ENCODE data around the gene XCL2. TPM values are rescaled to one million over a fixed set of nuclear protein-coding genes. Genes with fewer than 3 reads are reported as not detected.
"Not testable (repeated sequence)": the region's sequence is repeated elsewhere in the genome, so short reads cannot be mapped to it uniquely, and the experiment has no call there.

Gene XCL2
- polyA plus RNA-seq, 1 donor, result 2.0 TPM

DNA sequence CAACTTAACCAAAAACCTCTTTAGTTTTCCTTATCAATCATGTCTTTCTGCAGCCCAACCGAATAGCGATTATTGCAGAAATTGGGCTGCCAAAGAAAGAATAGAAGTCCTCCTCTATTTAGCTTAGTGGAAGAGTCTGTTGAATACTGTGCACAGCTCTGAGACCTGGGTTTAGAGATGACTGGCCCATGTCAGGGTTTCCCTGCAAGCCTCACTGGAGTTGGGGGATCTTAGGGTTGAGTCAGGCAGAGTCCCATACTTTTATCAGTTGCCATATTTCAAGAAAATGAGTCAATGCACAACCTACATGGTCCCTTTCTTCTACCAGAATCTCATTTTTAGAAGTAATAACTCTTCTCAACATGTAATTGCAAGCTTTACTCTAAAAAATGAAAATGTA, 36.5 kb upstream of the XCL2 start:
- H3K4me1 ChIP-seq (ENCODE audit: control insufficient read depth, insufficient read depth, low read length); H3K36me3 ChIP-seq (ENCODE audit: control insufficient read depth, insufficient read depth, low read length); H3K27me3 ChIP-seq (ENCODE audit: control insufficient read depth, insufficient read depth, low read length); DNase-seq; H3K27ac ChIP-seq (ENCODE audit: low read length); H3K4me3 ChIP-seq (ENCODE audit: low read length); H3K9me3 ChIP-seq (ENCODE audit: control insufficient read depth, low read depth, low read length): not testable (repeated sequence)
- WGBS (ENCODE audit: insufficient coverage, low lambda C conversion rate), result no CpG with 5 or more reads among the region's 2 CpGs

DNA sequence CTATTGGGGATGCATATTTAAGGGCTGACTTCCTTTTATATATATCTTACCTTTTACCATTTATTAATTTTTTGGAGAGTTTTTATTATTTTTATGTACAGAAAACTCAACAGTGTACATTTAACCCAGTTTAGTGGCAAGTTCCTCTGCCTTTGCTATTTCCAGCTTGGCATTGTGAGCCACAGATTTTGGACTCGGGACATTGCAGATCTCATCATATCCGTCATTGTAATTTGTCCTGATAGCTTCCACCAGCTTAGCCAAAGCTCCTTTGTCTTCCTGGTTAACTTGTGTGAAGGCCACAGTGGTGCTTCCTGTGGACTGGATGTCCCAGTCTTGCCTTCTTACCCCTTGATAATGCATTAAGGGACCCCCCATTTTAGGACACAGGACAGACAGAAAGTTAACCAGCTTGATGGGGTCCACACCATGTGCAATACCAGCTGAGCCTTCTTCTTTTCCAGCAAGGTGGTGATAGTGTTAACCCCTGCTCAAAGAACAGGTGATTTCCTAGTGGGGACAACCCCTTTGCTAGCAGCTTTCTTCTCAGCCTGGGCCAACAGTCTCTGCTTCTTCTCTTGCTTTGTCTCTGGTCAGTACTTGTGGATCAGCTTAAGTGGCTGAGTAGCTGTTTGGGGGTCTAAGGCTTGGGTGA, 34.9 kb upstream of the XCL2 start:
- H3K4me1 ChIP-seq (ENCODE audit: control insufficient read depth, insufficient read depth, low read length); H3K9me3 ChIP-seq (ENCODE audit: control insufficient read depth, low read depth, low read length); H3K27me3 ChIP-seq (ENCODE audit: control insufficient read depth, insufficient read depth, low read length); H3K36me3 ChIP-seq (ENCODE audit: control insufficient read depth, insufficient read depth, low read length); DNase-seq; H3K4me3 ChIP-seq (ENCODE audit: low read length); H3K27ac ChIP-seq (ENCODE audit: low read length): not testable (repeated sequence)
- WGBS (ENCODE audit: insufficient coverage, low lambda C conversion rate), result 80% methylated on average over 2 of the region's 2 CpGs

DNA sequence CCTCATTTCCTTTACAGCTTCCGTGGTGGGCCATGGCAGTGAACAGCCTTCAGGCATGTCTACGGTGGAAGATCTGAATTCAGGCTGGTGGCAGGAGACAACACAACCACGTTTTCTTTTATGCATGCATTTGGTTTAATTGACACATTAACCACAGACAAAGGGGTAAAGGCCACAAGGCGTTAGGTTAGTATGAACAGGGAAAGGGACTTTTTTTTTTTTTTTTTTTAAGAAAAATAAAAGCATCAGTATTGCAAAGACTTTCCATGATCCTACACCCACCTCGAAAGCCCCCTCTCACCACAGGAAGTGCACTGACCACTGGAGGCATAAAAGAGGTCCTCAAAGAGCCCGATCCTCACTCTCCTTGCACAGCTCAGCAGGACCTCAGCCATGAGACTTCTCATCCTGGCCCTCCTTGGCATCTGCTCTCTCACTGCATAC, 32.5 kb upstream of the XCL2 start, which contains the start of gene XCL1:
Gene XCL1, plus strand, starts transcription at position 361 of the 444 bp plus-strand sequence. Its CDS starts 33 bp downstream, at position 394.
- H3K27ac ChIP-seq (ENCODE audit: low read length); H3K9me3 ChIP-seq (ENCODE audit: control insufficient read depth, low read depth, low read length); H3K4me3 ChIP-seq (ENCODE audit: low read length); DNase-seq; H3K36me3 ChIP-seq (ENCODE audit: control insufficient read depth, insufficient read depth, low read length); H3K27me3 ChIP-seq (ENCODE audit: control insufficient read depth, insufficient read depth, low read length); H3K4me1 ChIP-seq (ENCODE audit: control insufficient read depth, insufficient read depth, low read length): not testable (repeated sequence)
- no CpG with 5 or more reads among the region's 6 CpGs for WGBS (ENCODE audit: insufficient coverage, low lambda C conversion rate)

DNA sequence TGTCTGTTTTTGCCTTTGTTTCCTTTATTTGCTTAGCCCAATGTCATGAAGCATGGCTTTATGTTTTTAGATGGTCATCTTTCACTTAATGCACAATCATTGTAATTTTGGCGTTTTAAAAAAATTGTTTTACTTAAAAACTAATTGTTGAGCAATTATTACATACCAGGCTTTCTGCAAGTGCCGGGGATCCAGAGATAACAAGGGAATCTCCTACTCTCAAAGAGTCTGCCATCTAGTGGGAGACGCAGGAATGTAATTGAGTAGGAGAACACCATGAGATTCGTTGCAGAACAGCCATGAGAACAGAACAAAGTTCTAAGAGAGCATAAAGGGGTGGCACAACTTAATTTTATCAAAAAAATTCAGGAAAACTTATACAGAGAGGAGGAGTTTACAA, 30.4 kb upstream of the XCL2 start:
- H3K4me3 ChIP-seq (ENCODE audit: low read length); H3K27ac ChIP-seq (ENCODE audit: low read length); H3K27me3 ChIP-seq (ENCODE audit: control insufficient read depth, insufficient read depth, low read length); H3K4me1 ChIP-seq (ENCODE audit: control insufficient read depth, insufficient read depth, low read length); H3K9me3 ChIP-seq (ENCODE audit: control insufficient read depth, low read depth, low read length); H3K36me3 ChIP-seq (ENCODE audit: control insufficient read depth, insufficient read depth, low read length): not testable (repeated sequence)
- WGBS (ENCODE audit: insufficient coverage, low lambda C conversion rate), result no CpG with 5 or more reads among the region's 4 CpGs
- DNase-seq, result peak; percentile 7 to 22

- H3K4me1 ChIP-seq (ENCODE audit: control insufficient read depth, insufficient read depth, low read length), result no peaks in the 10 kb centered on the region
- H3K4me3 ChIP-seq (ENCODE audit: low read length), result no peak overlapping the region
- H3K27me3 ChIP-seq (ENCODE audit: control insufficient read depth, insufficient read depth, low read length), result no peaks in the 10 kb centered on the region
- H3K9me3 ChIP-seq (ENCODE audit: control insufficient read depth, low read depth, low read length), result no peaks in the 10 kb centered on the region
- WGBS (ENCODE audit: insufficient coverage, low lambda C conversion rate), result 100% methylated on average over 2 of the region's 3 CpGs
- no peak for DNase-seq
- no peak overlapping the region for H3K27ac ChIP-seq (ENCODE audit: low read length)
- H3K36me3 ChIP-seq (ENCODE audit: control insufficient read depth, insufficient read depth, low read length), result no peaks in the 10 kb centered on the region
Observed at GRCh38 chr1:168572633-168573032, 28.8 kb upstream of the XCL2 start.

DNA sequence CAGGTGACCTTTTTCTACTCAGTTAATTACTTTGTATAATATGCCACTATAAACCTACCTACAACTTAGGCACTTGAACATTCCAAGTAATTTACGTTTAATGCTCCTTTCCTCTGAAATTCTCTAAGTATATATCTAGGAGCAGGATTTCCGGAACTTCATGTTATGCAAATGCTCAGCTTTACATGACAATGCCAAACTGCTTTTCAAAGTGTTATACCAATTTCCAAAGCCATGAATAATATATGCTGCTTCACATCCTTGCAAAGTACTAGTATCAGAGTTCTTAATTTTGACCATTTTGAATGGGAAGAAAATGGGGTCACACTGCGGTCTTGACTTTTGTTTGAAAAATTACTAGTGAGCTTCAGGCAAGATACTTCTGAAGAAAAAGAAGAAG, 26.9 kb upstream of the XCL2 start:
- Histone ChIP-seq H3K27ac (ENCODE audit: low read length) (no peak overlapping the region), H3K4me3 (ENCODE audit: low read length) (no peak overlapping the region), H3K4me1 (ENCODE audit: control insufficient read depth, insufficient read depth, low read length) (no peaks in the 10 kb centered on the region), H3K9me3 (ENCODE audit: control insufficient read depth, low read depth, low read length) (no peaks in the 10 kb centered on the region), H3K36me3 (ENCODE audit: control insufficient read depth, insufficient read depth, low read length) (no peaks in the 10 kb centered on the region), H3K27me3 (ENCODE audit: control insufficient read depth, insufficient read depth, low read length) (no peaks in the 10 kb centered on the region)
- DNase-seq, result no peak
- no CpG with 5 or more reads among the region's 3 CpGs for WGBS (ENCODE audit: insufficient coverage, low lambda C conversion rate)

GRCh38 chr1:168568346-168568745, 24.5 kb upstream of the XCL2 start:
- no peaks in the 10 kb centered on the region for H3K4me1 ChIP-seq (ENCODE audit: control insufficient read depth, insufficient read depth, low read length)
- no peak overlapping the region for H3K4me3 ChIP-seq (ENCODE audit: low read length)
- H3K9me3 ChIP-seq (ENCODE audit: control insufficient read depth, low read depth, low read length), result no peaks in the 10 kb centered on the region
- H3K27me3 ChIP-seq (ENCODE audit: control insufficient read depth, insufficient read depth, low read length), result no peaks in the 10 kb centered on the region
- WGBS (ENCODE audit: insufficient coverage, low lambda C conversion rate), result 100% methylated on average over 1 of the region's 1 CpG
- no peaks in the 10 kb centered on the region for H3K36me3 ChIP-seq (ENCODE audit: control insufficient read depth, insufficient read depth, low read length)
- H3K27ac ChIP-seq (ENCODE audit: low read length), result no peak overlapping the region
- no peak for DNase-seq

DNA sequence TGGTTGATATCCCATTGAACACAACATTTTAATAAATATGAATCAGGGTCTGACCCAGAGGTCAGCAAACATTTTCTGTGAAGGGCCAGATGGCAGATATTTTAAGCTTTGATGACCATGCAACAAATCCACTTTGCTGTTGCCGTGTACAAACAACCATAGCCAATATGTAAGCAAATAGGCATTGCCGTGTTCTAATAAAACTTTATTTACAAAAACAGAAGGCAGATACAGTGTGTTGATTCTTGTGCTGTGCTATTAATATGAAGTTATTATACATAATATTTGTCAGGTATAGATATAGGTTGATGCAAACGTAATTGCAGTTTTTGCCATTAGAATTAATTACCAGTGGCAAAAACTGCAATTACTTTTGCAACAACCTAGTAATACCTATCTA, 23.8 kb upstream of the XCL2 start:
- no peaks in the 10 kb centered on the region for H3K9me3 ChIP-seq (ENCODE audit: control insufficient read depth, low read depth, low read length)
- no peak for DNase-seq
- WGBS (ENCODE audit: insufficient coverage, low lambda C conversion rate), result no CpG with 5 or more reads among the region's 3 CpGs

GRCh38 chr1:168567007-168567406, 23.2 kb upstream of the XCL2 start:
- Histone ChIP-seq H3K27ac (ENCODE audit: low read length) (no peak overlapping the region), H3K27me3 (ENCODE audit: control insufficient read depth, insufficient read depth, low read length) (no peaks in the 10 kb centered on the region), H3K9me3 (ENCODE audit: control insufficient read depth, low read depth, low read length) (no peaks in the 10 kb centered on the region), H3K4me1 (ENCODE audit: control insufficient read depth, insufficient read depth, low read length) (no peaks in the 10 kb centered on the region), H3K4me3 (ENCODE audit: low read length) (no peak overlapping the region), H3K36me3 (ENCODE audit: control insufficient read depth, insufficient read depth, low read length) (no peaks in the 10 kb centered on the region)
- no peak for DNase-seq
- 100% methylated on average over 1 of the region's 1 CpG for WGBS (ENCODE audit: insufficient coverage, low lambda C conversion rate)

More for the DNA sequence above, 23.8 kb upstream of the XCL2 start:
- Histone ChIP-seq H3K27ac (ENCODE audit: low read length) (no peak overlapping the region), H3K36me3 (ENCODE audit: control insufficient read depth, insufficient read depth, low read length) (no peaks in the 10 kb centered on the region), H3K4me1 (ENCODE audit: control insufficient read depth, insufficient read depth, low read length) (no peaks in the 10 kb centered on the region), H3K4me3 (ENCODE audit: low read length) (no peak overlapping the region), H3K27me3 (ENCODE audit: control insufficient read depth, insufficient read depth, low read length) (no peaks in the 10 kb centered on the region)

- no peaks in the 10 kb centered on the region for H3K36me3 ChIP-seq (ENCODE audit: control insufficient read depth, insufficient read depth, low read length)
- 40% methylated on average over 1 of the region's 4 CpGs for WGBS (ENCODE audit: insufficient coverage, low lambda C conversion rate)
- peak in 1 of 2 donors; percentile 14 for DNase-seq
Observed at GRCh38 chr1:168565825-168566224, 22.0 kb upstream of the XCL2 start.

GRCh38 chr1:168561989-168562388, 18.2 kb upstream of the XCL2 start:
- DNase-seq, result no peak
- H3K27ac ChIP-seq (ENCODE audit: low read length), result no peak overlapping the region
- H3K4me3 ChIP-seq (ENCODE audit: low read length), result no peak overlapping the region
- H3K27me3 ChIP-seq (ENCODE audit: control insufficient read depth, insufficient read depth, low read length), result no peaks in the 10 kb centered on the region
- 82% methylated on average over 1 of the region's 2 CpGs for WGBS (ENCODE audit: insufficient coverage, low lambda C conversion rate)
- no peaks in the 10 kb centered on the region for H3K9me3 ChIP-seq (ENCODE audit: control insufficient read depth, low read depth, low read length)
- no peaks in the 10 kb centered on the region for H3K4me1 ChIP-seq (ENCODE audit: control insufficient read depth, insufficient read depth, low read length)
- H3K36me3 ChIP-seq (ENCODE audit: control insufficient read depth, insufficient read depth, low read length), result no peaks in the 10 kb centered on the region

More at GRCh38 chr1:168565825-168566224, 22.0 kb upstream of the XCL2 start:
- H3K4me3 ChIP-seq (ENCODE audit: low read length), result no peak overlapping the region
- H3K27ac ChIP-seq (ENCODE audit: low read length), result no peak overlapping the region
- no peaks in the 10 kb centered on the region for H3K4me1 ChIP-seq (ENCODE audit: control insufficient read depth, insufficient read depth, low read length)
- H3K9me3 ChIP-seq (ENCODE audit: control insufficient read depth, low read depth, low read length), result no peaks in the 10 kb centered on the region
- H3K27me3 ChIP-seq (ENCODE audit: control insufficient read depth, insufficient read depth, low read length), result no peaks in the 10 kb centered on the region
